Activated CD4-positive, alpha-beta T cell treated with anti-CD3 and anti-CD28 coated beads, Interleukin-2, Interleukin-6, amounts not matched to agents 100 ng/mL and 50 ng/mL, durations not matched to agents 16 hours and 8 hours (primary cell): ENCODE results near the gene TSPO.
A peak's percentile ranks its signal among the peaks of the same experiment; 100 is the strongest.

Source experiments
- DNase-seq: peaks from one replicate; pipeline ENCODE4 v3.0.0-alpha.2; 2020

Gene TSPO

DNA sequence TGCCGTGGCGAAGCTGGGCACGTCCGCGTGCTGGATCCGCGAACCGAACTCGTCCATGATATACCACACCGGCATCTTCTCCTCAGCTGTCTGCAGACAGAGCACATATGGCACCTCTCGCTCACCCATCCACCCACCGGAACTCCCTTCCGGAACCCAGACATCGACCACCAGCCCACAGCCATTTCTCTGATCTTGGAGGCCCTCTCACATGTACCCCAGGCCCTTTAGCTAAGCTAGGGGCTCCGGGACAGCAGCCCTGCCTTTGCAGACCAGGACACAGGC lies 28.5 kb downstream of the TSPO start:
- DNase-seq, result no peak

GRCh38 chr22:43180670-43181069 lies 29.3 kb downstream of the TSPO start:
- no peak for DNase-seq

DNA sequence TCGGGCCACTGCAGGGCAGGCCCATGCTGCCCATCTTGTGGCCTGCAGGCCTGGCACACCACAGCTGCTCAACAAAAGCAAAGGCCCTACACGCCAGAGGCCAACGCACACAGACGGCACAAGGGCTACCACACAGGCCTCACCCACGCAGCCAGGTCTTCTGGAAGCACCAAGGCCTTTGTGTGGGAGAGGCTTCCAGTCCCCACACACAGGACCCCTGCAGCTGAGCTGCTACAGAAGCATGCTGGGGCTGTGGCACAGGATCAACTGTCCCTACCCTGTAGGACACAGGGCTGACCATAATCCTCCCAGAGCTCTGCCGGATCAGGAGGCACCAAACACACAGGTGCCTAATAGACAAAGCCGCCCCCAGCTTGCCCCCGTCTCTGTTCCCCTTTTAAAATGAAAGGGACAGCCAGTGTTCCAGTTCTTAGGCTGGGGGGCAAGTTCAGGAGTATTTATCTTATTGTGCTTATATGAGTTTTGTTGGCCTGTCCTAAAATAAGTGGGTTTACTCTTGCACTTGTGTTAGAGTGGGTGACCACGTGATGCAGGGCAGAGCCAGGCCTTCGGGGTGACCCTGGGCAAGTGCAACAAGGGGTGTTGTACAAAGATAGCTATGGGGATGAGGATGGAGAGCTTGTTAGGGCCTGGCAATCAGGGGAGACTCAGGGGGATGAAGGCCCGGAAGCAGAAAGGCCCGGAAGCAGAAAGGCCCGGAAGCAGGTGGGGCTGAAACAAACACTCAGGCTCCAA lies 30.1 kb downstream of the TSPO start:
- DNase-seq, result no peak

GRCh38 chr22:43182118-43182517 lies 30.8 kb downstream of the TSPO start:
- no peak for DNase-seq

GRCh38 chr22:43182726-43183125 lies 31.4 kb downstream of the TSPO start:
- no peak for DNase-seq

- no peak for DNase-seq
These were observed 32.3 kb downstream of the TSPO start for GRCh38 chr22:43183496-43184277.

- DNase-seq, result no peak
These were observed 34.5 kb downstream of the TSPO start for GRCh38 chr22:43185860-43186261.

- DNase-seq, result peak; percentile 62
These were observed 35.2 kb downstream of the TSPO start, which contains the start of gene TTLL12 for GRCh38 chr22:43186272-43187170. TTLL12 (minus strand) TSS chr22:43187134; CDS start chr22:43187069, 65 bp downstream.

GRCh38 chr22:43187171-43188099 lies 36.1 kb downstream of the TSPO start:
- DNase-seq, result peak; percentile 98

GRCh38 chr22:43188829-43189545 lies 37.6 kb downstream of the TSPO start:
- DNase-seq, result no peak

DNA sequence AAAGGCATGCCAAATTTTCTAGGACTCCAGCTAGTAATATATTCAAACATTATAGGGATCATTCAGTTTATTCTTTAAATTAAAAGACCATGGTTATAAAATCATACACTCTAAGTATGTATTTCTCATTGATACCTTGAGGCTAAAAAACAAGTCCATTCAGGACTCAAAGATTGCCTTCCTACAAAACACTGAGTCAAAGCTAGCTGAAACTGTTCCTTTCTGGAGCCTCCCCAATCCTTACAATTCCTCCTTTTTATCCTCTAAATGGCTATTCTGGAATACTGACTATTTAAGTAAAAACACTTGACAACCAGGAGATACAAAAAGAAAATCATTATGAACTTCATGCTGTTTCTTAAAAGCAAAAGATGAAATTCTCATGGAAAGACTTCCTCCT lies 40.5 kb downstream of the TSPO start:
- DNase-seq, result no peak

DNA sequence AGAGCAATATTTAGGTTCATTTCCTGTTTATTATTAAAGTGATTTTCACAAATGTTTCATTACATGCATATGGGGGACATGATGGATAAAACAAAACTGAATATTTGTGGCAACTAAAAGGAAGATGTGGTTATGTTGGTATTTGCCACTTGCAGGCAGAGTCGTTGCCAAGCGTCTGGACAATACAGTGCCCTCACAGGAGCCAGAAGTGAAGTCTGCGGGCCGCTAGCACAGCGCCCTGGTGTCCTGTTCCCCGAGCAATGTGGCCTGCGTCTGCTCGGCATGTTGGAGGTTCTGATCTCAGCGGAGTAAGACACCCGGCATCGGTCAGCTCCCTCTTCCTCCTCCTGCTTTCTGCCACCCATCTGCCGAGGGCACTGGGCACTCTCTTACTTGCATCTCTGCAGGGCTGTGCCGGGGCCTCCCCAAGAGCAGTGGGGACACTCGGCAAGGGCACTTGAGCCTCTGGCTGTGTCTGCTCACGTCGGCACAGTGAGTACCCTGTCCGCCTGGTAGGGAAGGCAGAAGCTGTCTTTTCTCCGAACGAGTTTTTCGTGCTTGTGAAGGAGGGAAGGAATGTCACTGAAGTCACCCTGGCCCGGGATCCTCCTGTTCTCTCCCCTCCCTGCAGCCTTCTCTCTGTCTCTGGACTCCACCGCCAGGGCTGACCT lies 46.0 kb downstream of the TSPO start:
- no peak for DNase-seq

DNA sequence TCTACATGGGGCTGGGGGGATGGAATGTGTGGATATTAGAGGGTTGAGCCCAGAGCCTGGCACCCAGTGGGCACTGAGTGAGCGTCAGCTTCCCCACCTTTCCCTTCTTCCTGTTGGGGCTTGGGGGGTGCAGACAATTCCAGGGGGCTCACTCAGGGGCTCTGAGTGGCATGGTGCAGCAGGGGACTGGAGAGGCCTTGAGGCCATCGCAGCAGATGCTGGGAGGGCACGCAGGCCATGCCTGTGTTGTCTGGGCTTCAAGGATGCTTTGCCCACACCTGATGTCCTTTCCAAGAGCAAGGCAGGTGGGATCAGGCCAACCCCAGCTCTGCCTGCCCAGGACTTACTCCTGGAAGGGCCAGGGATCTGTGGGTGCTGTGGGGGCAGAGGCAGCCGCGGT lies 46.8 kb downstream of the TSPO start:
- no peak for DNase-seq

DNA sequence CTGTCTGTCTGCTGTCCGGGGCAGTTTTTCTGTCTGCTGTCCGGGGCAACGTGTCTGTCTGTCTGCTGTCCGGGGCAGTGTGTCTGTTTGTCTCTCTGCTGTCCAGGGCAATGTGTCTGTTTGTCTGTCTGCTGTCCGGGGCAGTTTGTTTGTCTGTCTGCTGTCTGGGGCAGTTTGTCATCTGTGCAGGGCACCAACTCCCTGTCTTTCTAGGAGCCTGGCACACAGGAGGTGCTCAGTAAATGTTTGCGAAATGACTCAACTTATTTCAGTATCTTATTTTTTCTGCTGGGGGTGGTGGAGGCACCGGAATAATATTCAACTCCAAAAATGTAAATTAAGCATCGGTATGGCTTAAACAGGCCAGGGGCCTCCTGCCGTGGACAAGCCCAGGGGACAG lies 47.6 kb downstream of the TSPO start:
- DNase-seq, result no peak

- DNase-seq, result no peak
These were observed 48.2 kb downstream of the TSPO start for GRCh38 chr22:43199541-43199940.

GRCh38 chr22:43200031-43200430 lies 48.7 kb downstream of the TSPO start:
- no peak for DNase-seq

- no peak for DNase-seq
These were observed 49.2 kb downstream of the TSPO start for GRCh38 chr22:43200555-43200954.

- no peak for DNase-seq
These were observed 50.3 kb downstream of the TSPO start for GRCh38 chr22:43201486-43202219.

DNA sequence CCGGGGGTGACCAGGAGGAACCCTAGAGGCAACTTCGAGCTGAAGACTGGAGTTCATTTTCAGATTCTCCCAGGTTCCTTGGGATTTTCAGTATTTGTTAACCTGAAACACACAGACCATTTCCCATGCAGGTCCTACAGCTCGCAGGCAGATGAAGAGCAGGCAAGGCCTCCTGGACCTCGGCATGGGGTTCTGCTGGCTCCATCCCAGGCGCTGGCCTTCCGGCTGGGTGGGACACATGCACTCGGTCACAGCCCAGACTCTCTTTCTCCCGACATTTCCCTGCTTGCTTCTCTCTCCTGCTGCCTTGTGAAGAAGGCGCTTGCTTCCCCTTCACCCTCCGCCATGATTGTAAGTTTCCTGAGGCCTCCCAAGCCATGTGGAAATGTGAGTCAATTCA lies 51.0 kb downstream of the TSPO start:
- no peak for DNase-seq

GRCh38 chr22:43202756-43203410 lies 51.5 kb downstream of the TSPO start:
- no peak for DNase-seq
